AG04449 (cell line): ENCODE data around the gene SMCO3.

Experiments
- CTCF ChIA-PET: fragments of 350-600 bp; formaldehyde crosslinking; extraction: SDS; loops from one replicate; lab custom pipeline; 2021; ENCODE audit warnings: antibody characterized with exemption; lab: Yijun Ruan, JAX
- POLR2A ChIA-PET: fragments of 400-600, 350-600 bp; formaldehyde crosslinking; extraction: SDS; loops from one replicate; lab custom pipeline; 2020; ENCODE audit warnings: antibody characterized with exemption, inconsistent platforms; lab: Yijun Ruan, JAX
- DNase-seq: peaks from one replicate; pipeline ENCODE4 v3.0.0-alpha.2; 2010; ENCODE audit warnings: low read depth, low spot score
- H3K4me3 ChIP-seq: 2 replicates; pipeline ENCODE4 v1.5.1; 2011; ENCODE audit warnings: low read depth, mild to moderate bottlenecking, control low read depth, low read length
- TF ChIP-seq, protein P1 (sequence below): IDR thresholded peaks from one replicate; pipeline ENCODE4 v1.5.1; 2011; ENCODE audit warnings: mild to moderate bottlenecking, moderate library complexity, low read length, control low read depth, inconsistent platforms; ENCODE audit not compliant: insufficient read depth; ENCODE audit errors: missing control alignments

The SMCO3 gene

DNA sequence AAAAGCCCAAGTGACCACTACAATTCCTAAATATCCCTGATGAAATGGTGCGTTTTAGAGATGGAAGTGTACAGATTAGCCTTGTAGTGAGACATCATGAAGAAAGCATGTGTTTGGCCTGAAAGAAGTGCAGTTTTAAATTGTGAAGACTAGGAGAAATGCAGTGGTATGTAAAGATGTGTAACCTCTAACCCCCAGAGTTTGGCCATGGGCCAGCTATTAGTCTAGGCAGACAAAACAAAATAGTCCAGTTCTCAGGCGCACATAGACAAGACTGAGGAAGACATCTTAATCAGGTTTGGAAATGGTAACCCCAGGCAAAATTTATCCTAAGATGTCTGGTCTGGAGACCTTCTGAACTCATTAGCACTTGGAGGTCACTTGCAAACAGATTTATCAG lies 34.1 kb downstream of the SMCO3 start:
- POLR2A ChIA-PET: no interaction called here
- CTCF ChIA-PET: interaction anchor here (1.9 to 2.5 kb wide), 2 partner anchors 10 to 13 kb away, joined by 6 to 7 read pairs; no protein-coding TSS in a partner anchor
- H3K4me3 ChIP-seq: no peak overlapping the region
- TF ChIP-seq, protein P1, sequence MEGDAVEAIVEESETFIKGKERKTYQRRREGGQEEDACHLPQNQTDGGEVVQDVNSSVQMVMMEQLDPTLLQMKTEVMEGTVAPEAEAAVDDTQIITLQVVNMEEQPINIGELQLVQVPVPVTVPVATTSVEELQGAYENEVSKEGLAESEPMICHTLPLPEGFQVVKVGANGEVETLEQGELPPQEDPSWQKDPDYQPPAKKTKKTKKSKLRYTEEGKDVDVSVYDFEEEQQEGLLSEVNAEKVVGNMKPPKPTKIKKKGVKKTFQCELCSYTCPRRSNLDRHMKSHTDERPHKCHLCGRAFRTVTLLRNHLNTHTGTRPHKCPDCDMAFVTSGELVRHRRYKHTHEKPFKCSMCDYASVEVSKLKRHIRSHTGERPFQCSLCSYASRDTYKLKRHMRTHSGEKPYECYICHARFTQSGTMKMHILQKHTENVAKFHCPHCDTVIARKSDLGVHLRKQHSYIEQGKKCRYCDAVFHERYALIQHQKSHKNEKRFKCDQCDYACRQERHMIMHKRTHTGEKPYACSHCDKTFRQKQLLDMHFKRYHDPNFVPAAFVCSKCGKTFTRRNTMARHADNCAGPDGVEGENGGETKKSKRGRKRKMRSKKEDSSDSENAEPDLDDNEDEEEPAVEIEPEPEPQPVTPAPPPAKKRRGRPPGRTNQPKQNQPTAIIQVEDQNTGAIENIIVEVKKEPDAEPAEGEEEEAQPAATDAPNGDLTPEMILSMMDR: no peak
- no peak for DNase-seq

DNA sequence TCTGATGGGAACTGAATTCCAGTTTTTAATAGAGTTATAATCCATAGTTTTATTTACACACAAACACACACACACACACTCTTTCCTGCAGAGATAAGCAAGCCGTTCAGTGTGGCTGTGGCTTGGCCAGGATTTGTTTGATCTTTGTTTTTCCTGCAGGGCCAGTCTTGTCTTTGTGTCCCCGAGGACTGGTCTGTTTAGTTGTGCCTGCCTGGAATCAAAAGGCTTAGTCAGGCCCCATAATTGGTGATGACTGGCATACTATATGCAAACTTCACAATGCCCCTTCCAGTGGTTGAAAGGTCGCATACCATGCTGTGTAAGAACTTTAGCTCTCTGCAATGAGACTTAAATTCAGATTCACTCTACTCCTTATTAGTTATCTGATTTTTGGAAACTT lies 36.7 kb downstream of the SMCO3 start:
- TF ChIP-seq, protein P1: no peak
- ChIA-PET CTCF (no interaction called here), POLR2A (interaction anchor here (0.8 kb wide), 1 partner anchor 26 kb away, joined by 3 read pairs; the partner anchor contains the start of genes C12orf60 and WBP11)
- DNase-seq: no peak
- no peak overlapping the region for H3K4me3 ChIP-seq

DNA sequence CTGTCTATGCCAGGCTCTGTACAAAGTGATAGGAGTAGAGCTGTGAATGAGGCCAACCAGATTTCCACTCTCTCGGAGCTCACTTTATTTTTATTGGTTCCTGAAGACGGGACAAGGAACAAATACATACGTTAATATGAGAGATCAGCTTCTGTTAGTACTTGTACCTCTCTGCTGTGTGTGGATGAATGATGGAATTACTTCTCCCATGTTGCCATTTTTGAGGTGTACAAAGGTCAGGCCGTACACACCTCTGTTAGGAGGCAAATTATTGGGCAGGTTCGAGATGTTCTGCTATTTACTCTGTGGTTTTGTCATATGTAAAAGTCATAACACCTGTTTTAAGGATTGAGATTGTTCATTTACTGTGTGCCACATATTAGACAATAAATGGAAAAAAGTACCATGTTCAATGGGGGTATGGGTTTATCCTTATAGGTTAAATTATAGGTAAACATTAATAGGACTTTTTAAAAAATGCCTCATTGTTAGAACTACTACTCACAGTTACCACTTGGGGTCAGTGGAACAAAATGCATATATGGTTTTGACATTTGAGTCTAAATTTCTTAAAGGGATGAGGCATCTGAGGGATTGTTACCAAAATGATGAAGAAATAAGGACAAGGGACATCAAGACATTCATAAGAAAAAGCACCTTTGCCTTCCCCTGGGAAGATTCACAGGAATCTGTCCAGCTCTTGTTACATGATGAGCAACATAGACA lies 37.6 kb downstream of the SMCO3 start:
- POLR2A ChIA-PET: interaction anchor here (0.8 kb wide), 1 partner anchor 27 kb away, joined by 3 read pairs; the partner anchor contains the start of genes C12orf60 and WBP11
- H3K4me3 ChIP-seq: peak overlapping the region; percentile 15; the same call in 1 of the 2 replicates
- TF ChIP-seq, protein P1: peak; percentile 11
- no peak for DNase-seq
- CTCF ChIA-PET: interaction anchor here (1.4 kb wide), 2 partner anchors 35 to 446 kb away, joined by 3 to 5 read pairs; no protein-coding TSS in a partner anchor

DNA sequence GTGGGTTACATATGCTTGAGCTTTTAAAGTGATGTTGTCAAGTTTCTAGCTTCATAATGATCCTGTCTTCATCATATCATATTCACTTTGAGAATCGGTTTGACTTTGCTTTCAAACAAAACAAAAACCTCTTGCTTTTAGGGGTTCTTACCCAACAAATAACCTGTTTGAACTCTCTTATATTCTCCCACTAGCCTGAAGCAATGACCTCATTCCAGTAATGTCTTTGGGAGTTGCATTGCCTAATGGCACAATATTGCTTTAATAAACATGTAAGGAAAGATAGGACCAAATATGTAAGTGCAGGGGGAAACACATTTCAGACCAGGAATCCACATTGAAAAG lies 38.4 kb downstream of the SMCO3 start:
- CTCF ChIA-PET: interaction anchor here (0.7 to 1.4 kb wide), 4 partner anchors 14 to 446 kb away, joined by 3 to 5 read pairs (median 4); no protein-coding TSS in a partner anchor
- H3K4me3 ChIP-seq: peak overlapping the region; percentile 94
- POLR2A ChIA-PET: interaction anchor here (0.7 to 2.6 kb wide), 3 partner anchors 27 to 1901 kb away, joined by 3 to 24 read pairs (median 4); partner anchors contain the start of genes C12orf60 and WBP11
- DNase-seq: no peak
- TF ChIP-seq, protein P1: no peak

DNA sequence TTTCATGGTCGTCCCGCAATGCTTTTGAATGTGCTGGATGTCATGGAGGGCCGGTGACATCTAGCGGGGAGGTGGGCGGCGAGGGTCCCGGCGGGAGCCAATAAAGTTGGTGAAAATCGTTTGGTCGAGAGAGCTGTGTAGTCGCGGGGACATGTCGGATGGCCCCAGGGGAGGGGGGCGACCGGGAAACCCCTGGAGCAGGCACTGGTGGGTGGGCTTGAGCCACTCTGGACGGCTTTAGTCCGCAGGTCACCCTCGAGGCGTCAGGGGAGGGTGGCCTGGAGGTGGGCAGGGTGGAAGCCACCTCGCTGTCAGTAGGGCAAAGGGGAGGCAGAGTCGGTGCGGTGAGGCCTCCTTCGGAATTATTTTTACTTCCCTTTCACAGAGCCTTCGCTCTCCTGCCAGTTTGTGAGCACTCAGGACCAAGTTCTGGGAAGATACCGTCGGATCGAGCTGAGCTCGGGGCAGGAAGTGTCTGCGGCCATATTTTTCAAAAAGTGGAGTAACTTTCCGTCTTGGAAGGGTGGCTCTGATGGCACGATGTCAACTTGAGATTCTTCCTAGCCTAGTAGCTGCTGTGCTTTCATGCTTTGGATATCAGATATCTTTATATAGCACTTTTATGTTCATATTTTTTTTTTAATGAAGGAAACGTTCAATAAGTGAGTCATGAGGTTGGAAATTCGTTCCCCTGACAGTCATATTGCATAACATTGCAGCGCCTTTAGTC lies 38.9 kb downstream of the SMCO3 start:
- TF ChIP-seq, protein P1: no peak
- ChIA-PET POLR2A (interaction anchor here (0.7 to 2.6 kb wide), 4 partner anchors 28 to 1901 kb away, joined by 3 to 24 read pairs (median 4); partner anchors contain the start of genes C12orf60 and WBP11), CTCF (interaction anchor here (0.7 to 1.4 kb wide), 4 partner anchors 14 to 447 kb away, joined by 3 to 5 read pairs (median 4); no protein-coding TSS in a partner anchor)
- DNase-seq: no peak
- H3K4me3 ChIP-seq: peak overlapping the region; percentile 94
